Measurements from ENCODE around the gene MTCH1. TPM values are rescaled to one million over a fixed set of nuclear protein-coding genes. Genes with fewer than 3 reads are reported as not detected.

MTCH1 gene
- total and polyA plus RNA-seq, 9 of the 15 experiments (the other 6 are each of a cell fraction or from before 2014, with no cell fraction given) = 7.9 to 161 (median 118) TPM

DNA sequence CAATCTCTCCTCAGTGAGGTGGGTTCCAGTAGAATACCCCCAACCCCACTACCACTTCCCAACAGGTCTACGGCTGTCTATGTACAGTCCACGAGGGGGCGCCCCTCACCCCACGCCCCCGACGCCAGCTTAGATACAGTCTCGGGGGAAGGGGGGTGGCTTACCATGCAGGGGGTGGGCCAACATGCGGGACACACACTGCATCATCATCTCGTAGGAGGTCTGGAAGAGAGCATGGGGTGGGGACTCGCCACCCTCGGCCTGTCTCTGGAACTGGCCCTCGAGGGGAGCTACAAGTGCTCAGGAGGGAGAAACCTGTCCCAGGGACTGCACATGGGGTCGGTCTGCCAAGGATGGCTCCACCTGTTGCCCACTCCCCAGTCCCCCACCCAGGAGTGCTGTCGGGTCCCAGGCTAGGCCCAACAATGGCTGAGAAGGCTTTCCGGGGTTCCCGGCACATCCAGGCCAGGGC lies 8.5 kb downstream of the MTCH1 start (continued):
- TF ChIP-seq PHB (CRISPR knock-in tag; IDR thresholded peaks at IDR 0.05) (no peak), EGR1 (conservative IDR thresholded peaks at IDR 0.05) (peak; percentile 71), CBFA2T3 (IDR thresholded peaks at IDR 0.05) (no peak), NUFIP1 (IDR thresholded peaks at IDR 0.05; ENCODE audit: partially characterized antibody) (no peak), JUNB (CRISPR knock-in tag; conservative IDR thresholded peaks at IDR 0.05) (no peak), EZH2 (IDR thresholded peaks at IDR 0.05; ENCODE audit: borderline replicate concordance, low read depth, low read length) (no peak), SMARCC2 (IDR thresholded peaks at IDR 0.05; ENCODE audit: low read depth) (no peak), GTF2F1 (IDR thresholded peaks at IDR 0.05; ENCODE audit: low read depth, low read length) (no peak), ZBTB7A (IDR thresholded peaks at IDR 0.05; ENCODE audit: borderline replicate concordance, control insufficient read depth, low read depth, low read length) (peak; percentile 70), HNRNPK (IDR thresholded peaks at IDR 0.05; ENCODE audit: low read depth, low read length, poor library complexity, severe bottlenecking) (no peak), HDGF (IDR thresholded peaks at IDR 0.05) (no peak), ZKSCAN1 (IDR thresholded peaks at IDR 0.05; ENCODE audit: low read depth, low read length) (0 out of 2 replicates have a peak, but pooled peaks have one; percentile 17), U2AF2 (optimal IDR thresholded peaks at IDR 0.05; ENCODE audit: low read depth, low read length) (no peak), FOXM1 (IDR thresholded peaks at IDR 0.05; ENCODE audit: low read depth) (no peak), FOXM1 (CRISPR knock-in tag; IDR thresholded peaks at IDR 0.05; ENCODE audit: low read depth) (no peak), ZKSCAN8 (CRISPR knock-in tag; IDR thresholded peaks at IDR 0.05) (no peak), SMC3 (conservative IDR thresholded peaks at IDR 0.05; ENCODE audit: insufficient read depth, low read depth, low read length) (peak; percentile 53), ZFPM2 (CRISPR knock-in tag; IDR thresholded peaks at IDR 0.05) (no peak), KAT8 (IDR thresholded peaks at IDR 0.05; ENCODE audit: low read depth) (no peak), ZNF263 (CRISPR knock-in tag; IDR thresholded peaks at IDR 0.05; ENCODE audit: borderline replicate concordance) (no peak), XRCC4 (IDR thresholded peaks at IDR 0.05; ENCODE audit: extremely low read depth, insufficient read depth, insufficient read length) (no peak)
- TF ChIP-seq, protein P1, sequence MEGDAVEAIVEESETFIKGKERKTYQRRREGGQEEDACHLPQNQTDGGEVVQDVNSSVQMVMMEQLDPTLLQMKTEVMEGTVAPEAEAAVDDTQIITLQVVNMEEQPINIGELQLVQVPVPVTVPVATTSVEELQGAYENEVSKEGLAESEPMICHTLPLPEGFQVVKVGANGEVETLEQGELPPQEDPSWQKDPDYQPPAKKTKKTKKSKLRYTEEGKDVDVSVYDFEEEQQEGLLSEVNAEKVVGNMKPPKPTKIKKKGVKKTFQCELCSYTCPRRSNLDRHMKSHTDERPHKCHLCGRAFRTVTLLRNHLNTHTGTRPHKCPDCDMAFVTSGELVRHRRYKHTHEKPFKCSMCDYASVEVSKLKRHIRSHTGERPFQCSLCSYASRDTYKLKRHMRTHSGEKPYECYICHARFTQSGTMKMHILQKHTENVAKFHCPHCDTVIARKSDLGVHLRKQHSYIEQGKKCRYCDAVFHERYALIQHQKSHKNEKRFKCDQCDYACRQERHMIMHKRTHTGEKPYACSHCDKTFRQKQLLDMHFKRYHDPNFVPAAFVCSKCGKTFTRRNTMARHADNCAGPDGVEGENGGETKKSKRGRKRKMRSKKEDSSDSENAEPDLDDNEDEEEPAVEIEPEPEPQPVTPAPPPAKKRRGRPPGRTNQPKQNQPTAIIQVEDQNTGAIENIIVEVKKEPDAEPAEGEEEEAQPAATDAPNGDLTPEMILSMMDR (IDR thresholded peaks at IDR 0.05 in 2 of 3, conservative IDR thresholded peaks at IDR 0.05 in 1 of 3; ENCODE audit: insufficient read depth in 2 of 3, low read depth in 1 of 3, low read length in 3 of 3) = peak; percentile 65 to 82 (median 76)
- TF ChIP-seq, protein P2, sequence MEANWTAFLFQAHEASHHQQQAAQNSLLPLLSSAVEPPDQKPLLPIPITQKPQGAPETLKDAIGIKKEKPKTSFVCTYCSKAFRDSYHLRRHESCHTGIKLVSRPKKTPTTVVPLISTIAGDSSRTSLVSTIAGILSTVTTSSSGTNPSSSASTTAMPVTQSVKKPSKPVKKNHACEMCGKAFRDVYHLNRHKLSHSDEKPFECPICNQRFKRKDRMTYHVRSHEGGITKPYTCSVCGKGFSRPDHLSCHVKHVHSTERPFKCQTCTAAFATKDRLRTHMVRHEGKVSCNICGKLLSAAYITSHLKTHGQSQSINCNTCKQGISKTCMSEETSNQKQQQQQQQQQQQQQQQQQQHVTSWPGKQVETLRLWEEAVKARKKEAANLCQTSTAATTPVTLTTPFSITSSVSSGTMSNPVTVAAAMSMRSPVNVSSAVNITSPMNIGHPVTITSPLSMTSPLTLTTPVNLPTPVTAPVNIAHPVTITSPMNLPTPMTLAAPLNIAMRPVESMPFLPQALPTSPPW (CRISPR knock-in tag; IDR thresholded peaks at IDR 0.05) = peak; percentile 68
- TF ChIP-seq, protein P3, sequence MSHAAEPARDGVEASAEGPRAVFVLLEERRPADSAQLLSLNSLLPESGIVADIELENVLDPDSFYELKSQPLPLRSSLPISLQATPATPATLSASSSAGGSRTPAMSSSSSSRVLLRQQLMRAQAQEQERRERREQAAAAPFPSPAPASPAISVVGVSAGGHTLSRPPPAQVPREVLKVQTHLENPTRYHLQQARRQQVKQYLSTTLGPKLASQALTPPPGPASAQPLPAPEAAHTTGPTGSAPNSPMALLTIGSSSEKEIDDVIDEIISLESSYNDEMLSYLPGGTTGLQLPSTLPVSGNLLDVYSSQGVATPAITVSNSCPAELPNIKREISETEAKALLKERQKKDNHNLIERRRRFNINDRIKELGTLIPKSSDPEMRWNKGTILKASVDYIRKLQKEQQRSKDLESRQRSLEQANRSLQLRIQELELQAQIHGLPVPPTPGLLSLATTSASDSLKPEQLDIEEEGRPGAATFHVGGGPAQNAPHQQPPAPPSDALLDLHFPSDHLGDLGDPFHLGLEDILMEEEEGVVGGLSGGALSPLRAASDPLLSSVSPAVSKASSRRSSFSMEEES (CRISPR knock-in tag; IDR thresholded peaks at IDR 0.05) = no peak
- TF ChIP-seq, protein P4, sequence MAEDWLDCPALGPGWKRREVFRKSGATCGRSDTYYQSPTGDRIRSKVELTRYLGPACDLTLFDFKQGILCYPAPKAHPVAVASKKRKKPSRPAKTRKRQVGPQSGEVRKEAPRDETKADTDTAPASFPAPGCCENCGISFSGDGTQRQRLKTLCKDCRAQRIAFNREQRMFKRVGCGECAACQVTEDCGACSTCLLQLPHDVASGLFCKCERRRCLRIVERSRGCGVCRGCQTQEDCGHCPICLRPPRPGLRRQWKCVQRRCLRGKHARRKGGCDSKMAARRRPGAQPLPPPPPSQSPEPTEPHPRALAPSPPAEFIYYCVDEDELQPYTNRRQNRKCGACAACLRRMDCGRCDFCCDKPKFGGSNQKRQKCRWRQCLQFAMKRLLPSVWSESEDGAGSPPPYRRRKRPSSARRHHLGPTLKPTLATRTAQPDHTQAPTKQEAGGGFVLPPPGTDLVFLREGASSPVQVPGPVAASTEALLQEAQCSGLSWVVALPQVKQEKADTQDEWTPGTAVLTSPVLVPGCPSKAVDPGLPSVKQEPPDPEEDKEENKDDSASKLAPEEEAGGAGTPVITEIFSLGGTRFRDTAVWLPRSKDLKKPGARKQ (CRISPR knock-in tag; IDR thresholded peaks at IDR 0.05) = no peak
